Loucy (cell line): ENCODE measurements around the gene SNAP91.

ENCODE experiments used
- H2AFZ ChIP-seq: fragments of 200-600 bp; sonication (generic); 2 replicates; pipeline ENCODE4 v1.6.0; 2016; ENCODE audit warnings: antibody characterized with exemption, mild to moderate bottlenecking, low read length, moderate library complexity
- H3F3A ChIP-seq: fragments of 200-600 bp; 2 replicates; pipeline ENCODE4 v1.6.0; 2016; ENCODE audit warnings: antibody characterized with exemption, low read depth, mild to moderate bottlenecking
- H3K27me3 ChIP-seq: fragments of 200-600 bp; sonication (generic); 2 replicates; pipeline ENCODE4 v1.6.1; 2014; ENCODE audit warnings: low read length, mild to moderate bottlenecking; ENCODE audit not compliant: insufficient read depth, poor library complexity, severe bottlenecking
- H3K36me3 ChIP-seq: fragments of 200-600 bp; sonication (generic); 2 replicates; pipeline ENCODE4 v1.6.1; 2016; ENCODE audit warnings: low read length; ENCODE audit not compliant: insufficient read depth
- H3K4me1 ChIP-seq: fragments of 200-600 bp; sonication (generic); 2 replicates; pipeline ENCODE4 v1.5.1; 2014; ENCODE audit warnings: low read length, mild to moderate bottlenecking; ENCODE audit not compliant: insufficient read depth, poor library complexity, severe bottlenecking
- H3K4me2 ChIP-seq: fragments of 200-600 bp; sonication (generic); 2 replicates; pipeline ENCODE4 v1.6.0; 2014; ENCODE audit warnings: antibody characterized with exemption, low read length, low read depth, mild to moderate bottlenecking; ENCODE audit not compliant: poor library complexity, severe bottlenecking
- H3K4me3 ChIP-seq: fragments of 200-600 bp; sonication (generic); 2 replicates; pipeline ENCODE4 v1.5.1; 2014; ENCODE audit warnings: low read length, mild to moderate bottlenecking, mixed read lengths; ENCODE audit not compliant: poor library complexity, severe bottlenecking
- H3K79me2 ChIP-seq: fragments of 200-600 bp; sonication (generic); 2 replicates; pipeline ENCODE4 v1.6.1; 2014; ENCODE audit warnings: low read length; ENCODE audit not compliant: insufficient read depth
- H3K9ac ChIP-seq: fragments of 200-600 bp; sonication (generic); 2 replicates; pipeline ENCODE4 v1.6.0; 2014; ENCODE audit warnings: mild to moderate bottlenecking, low read depth, low read length, moderate library complexity; ENCODE audit not compliant: poor library complexity, severe bottlenecking
- H3K9me2 ChIP-seq: fragments of 200-600 bp; sonication (generic); replicated peaks from 2 replicates; pipeline ENCODE4 v1.6.1; 2016; ENCODE audit warnings: low read depth, low read length, mixed read lengths
- H3K9me3 ChIP-seq: fragments of 200-600 bp; sonication (generic); 2 replicates; pipeline ENCODE4 v1.6.1; 2014; ENCODE audit warnings: mild to moderate bottlenecking, antibody characterized with exemption, low read length, low read depth; ENCODE audit not compliant: insufficient read depth
- H4K20me1 ChIP-seq: fragments of 200-600 bp; sonication (generic); 2 replicates; pipeline ENCODE4 v1.6.0; 2014; ENCODE audit warnings: antibody characterized with exemption, low read length, mild to moderate bottlenecking; ENCODE audit not compliant: insufficient read depth, poor library complexity, severe bottlenecking
- CTCF ChIP-seq: fragments of 200-600 bp; sonication (generic); conservative IDR thresholded peaks from 2 replicates; pipeline ENCODE4 v1.5.1; 2014; ENCODE audit warnings: mild to moderate bottlenecking, antibody characterized with exemption, low read length
- EZH2phosphoT487 ChIP-seq: fragments of 200-600 bp; IDR thresholded peaks from 2 replicates; pipeline ENCODE4 v1.6.1; 2018; ENCODE audit warnings: antibody characterized with exemption, mild to moderate bottlenecking, moderate library complexity, borderline replicate concordance

Gene SNAP91

DNA sequence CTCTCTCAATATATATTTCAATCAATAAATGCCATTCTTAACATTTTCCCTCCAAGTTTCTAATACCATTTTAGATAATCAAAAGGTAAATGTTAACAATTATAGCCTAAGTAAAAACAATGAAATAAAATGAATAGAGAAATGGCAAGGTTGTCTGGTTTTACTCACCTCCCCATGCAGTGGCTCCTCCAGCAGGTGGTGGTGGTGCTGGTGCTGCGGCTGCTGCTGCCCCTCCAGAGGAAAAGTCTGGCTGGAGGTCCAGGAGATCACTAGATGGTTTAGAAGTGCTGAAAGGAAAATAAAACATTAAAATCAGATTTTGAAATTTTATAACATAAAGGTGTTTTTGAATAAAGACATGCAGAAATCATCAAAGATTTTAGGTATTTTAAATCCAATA lies 103.4 kb downstream of the SNAP91 start:
- no peak overlapping the region for H3K9ac ChIP-seq
- no peaks in the 10 kb centered on the region for H3K9me2 ChIP-seq
- TF ChIP-seq EZH2phosphoT487 (no peak), CTCF (peak; percentile 46)
- no peaks in the 10 kb centered on the region for H4K20me1 ChIP-seq
- peak overlapping the region; percentile 13 for H3K4me3 ChIP-seq
- H3K36me3 ChIP-seq = no peaks in the 10 kb centered on the region
- H3K4me2 ChIP-seq = peak overlapping the region; percentile 25
- H3K27me3 ChIP-seq = no peaks in the 10 kb centered on the region
- H3F3A ChIP-seq = no peaks in the 10 kb centered on the region
- no peaks in the 10 kb centered on the region for H3K9me3 ChIP-seq
- H3K4me1 ChIP-seq = peaks cover 7% of the 10 kb centered on the region
- H3K79me2 ChIP-seq = no peaks in the 10 kb centered on the region
- H2AFZ ChIP-seq = no peak overlapping the region

DNA sequence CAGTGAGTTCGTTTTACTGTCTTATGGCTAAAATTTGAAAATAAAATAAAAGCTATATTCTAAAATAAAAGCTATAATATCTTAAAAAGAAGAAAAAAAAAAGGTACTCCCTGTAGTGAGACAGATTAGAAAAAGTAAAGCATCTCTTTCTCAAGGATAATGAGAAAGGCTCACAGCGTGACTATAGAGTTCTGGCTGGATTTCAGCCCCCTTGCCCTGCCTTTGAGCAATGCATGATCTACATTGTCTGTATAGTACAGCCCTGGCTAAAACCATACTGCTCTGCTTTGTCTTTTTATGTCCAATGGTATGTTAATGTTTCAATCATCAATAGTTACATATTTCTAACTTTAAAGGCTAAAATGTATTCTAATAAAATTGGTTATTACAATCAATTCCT lies 105.3 kb downstream of the SNAP91 start:
- Histone ChIP-seq H3K4me3 (no peak overlapping the region), H3K4me1 (peaks cover 7% of the 10 kb centered on the region), H3K4me2 (no peak overlapping the region), H3F3A (no peaks in the 10 kb centered on the region), H3K9me2 (no peaks in the 10 kb centered on the region), H3K9ac (no peak overlapping the region), H3K9me3 (no peaks in the 10 kb centered on the region), H3K79me2 (no peaks in the 10 kb centered on the region), H3K27me3 (no peaks in the 10 kb centered on the region), H3K36me3 (no peaks in the 10 kb centered on the region), H4K20me1 (no peaks in the 10 kb centered on the region), H2AFZ (no peak overlapping the region)
- TF ChIP-seq CTCF (no peak), EZH2phosphoT487 (no peak)

- Histone ChIP-seq H3K36me3 (no peaks in the 10 kb centered on the region), H3K9me3 (no peaks in the 10 kb centered on the region), H3K79me2 (no peaks in the 10 kb centered on the region)
These were observed 107.8 kb downstream of the SNAP91 start for GRCh38 chr6:83601119-83601518.

More at GRCh38 chr6:83601119-83601518, 107.8 kb downstream of the SNAP91 start:
- no peaks in the 10 kb centered on the region for H4K20me1 ChIP-seq
- H3K9me2 ChIP-seq = no peaks in the 10 kb centered on the region
- no peak for TF ChIP-seq CTCF
- no peak for TF ChIP-seq EZH2phosphoT487
- no peaks in the 10 kb centered on the region for H3F3A ChIP-seq
- no peak overlapping the region for H3K4me2 ChIP-seq
- no peak overlapping the region for H2AFZ ChIP-seq
- H3K27me3 ChIP-seq = no peaks in the 10 kb centered on the region
- H3K4me1 ChIP-seq = peaks cover 7% of the 10 kb centered on the region
- no peak overlapping the region for H3K9ac ChIP-seq
- no peak overlapping the region for H3K4me3 ChIP-seq
